ENCODE measurements around the gene ENTPD3.

Gene ENTPD3

GRCh38 chr3:40381904-40382616 lies 4.9 kb upstream of the ENTPD3 start:
- no peak overlapping the region for H3K4me3 ChIP-seq
- TF ChIP-seq, protein P1, sequence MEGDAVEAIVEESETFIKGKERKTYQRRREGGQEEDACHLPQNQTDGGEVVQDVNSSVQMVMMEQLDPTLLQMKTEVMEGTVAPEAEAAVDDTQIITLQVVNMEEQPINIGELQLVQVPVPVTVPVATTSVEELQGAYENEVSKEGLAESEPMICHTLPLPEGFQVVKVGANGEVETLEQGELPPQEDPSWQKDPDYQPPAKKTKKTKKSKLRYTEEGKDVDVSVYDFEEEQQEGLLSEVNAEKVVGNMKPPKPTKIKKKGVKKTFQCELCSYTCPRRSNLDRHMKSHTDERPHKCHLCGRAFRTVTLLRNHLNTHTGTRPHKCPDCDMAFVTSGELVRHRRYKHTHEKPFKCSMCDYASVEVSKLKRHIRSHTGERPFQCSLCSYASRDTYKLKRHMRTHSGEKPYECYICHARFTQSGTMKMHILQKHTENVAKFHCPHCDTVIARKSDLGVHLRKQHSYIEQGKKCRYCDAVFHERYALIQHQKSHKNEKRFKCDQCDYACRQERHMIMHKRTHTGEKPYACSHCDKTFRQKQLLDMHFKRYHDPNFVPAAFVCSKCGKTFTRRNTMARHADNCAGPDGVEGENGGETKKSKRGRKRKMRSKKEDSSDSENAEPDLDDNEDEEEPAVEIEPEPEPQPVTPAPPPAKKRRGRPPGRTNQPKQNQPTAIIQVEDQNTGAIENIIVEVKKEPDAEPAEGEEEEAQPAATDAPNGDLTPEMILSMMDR (IDR thresholded peaks at IDR 0.05) = no peak
- no peak overlapping the region for H3K27ac ChIP-seq
- no peak for DNase-seq (ENCODE audit: low spot score)

- no peak for DNase-seq (ENCODE audit: low spot score)
- H3K27ac ChIP-seq = no peak overlapping the region
- no peak overlapping the region for H3K4me3 ChIP-seq
- TF ChIP-seq, protein P1 (IDR thresholded peaks at IDR 0.05) = no peak
Observed at GRCh38 chr3:40382617-40382979, 4.4 kb upstream of the ENTPD3 start.

DNA sequence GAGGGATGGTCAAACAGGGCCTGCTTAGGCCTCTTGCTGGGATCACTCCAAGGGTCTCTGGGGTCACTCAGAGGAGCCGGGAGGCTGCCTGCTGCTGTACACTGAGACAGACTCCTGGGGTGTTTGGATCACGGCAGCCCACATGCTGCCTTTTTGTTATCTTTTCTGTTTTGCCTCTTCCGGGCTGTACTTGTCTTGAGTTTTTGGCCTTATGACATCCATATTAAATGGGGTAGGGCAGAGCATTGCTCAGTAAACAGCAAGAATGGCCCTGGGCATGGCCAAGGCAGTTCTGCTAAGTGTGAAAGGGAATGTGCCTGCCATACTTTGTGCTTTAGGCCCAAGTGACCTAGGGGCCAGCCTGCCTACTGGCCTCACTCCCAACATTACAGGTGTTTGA lies 771 bp upstream of the ENTPD3 start:
- no peak overlapping the region for H3K4me3 ChIP-seq
- TF ChIP-seq, protein P1 (IDR thresholded peaks at IDR 0.05) = no peak
- H3K27ac ChIP-seq = no peak overlapping the region
- DNase-seq (ENCODE audit: low spot score) = no peak

DNA sequence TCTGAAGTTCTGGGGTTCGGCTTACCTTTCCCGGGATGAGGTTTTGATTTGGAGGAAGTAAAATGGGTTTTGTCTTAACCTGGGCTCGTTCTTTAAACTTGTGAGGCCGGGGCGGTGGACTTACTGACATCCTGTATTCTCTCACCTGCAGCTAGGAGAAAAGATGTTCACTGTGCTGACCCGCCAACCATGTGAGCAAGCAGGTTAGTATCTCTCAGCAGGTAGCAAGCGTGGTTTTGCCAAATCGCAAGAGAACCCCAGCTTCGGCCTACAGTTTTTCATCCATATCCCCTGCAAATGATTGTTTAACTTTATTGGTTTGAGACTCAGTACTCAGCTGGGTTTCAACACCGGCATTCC lies 891 bp downstream of the ENTPD3 start:
- no peak overlapping the region for H3K27ac ChIP-seq
- TF ChIP-seq, protein P1 (IDR thresholded peaks at IDR 0.05) = no peak
- no peak for DNase-seq (ENCODE audit: low spot score)
- H3K4me3 ChIP-seq = no peak overlapping the region

DNA sequence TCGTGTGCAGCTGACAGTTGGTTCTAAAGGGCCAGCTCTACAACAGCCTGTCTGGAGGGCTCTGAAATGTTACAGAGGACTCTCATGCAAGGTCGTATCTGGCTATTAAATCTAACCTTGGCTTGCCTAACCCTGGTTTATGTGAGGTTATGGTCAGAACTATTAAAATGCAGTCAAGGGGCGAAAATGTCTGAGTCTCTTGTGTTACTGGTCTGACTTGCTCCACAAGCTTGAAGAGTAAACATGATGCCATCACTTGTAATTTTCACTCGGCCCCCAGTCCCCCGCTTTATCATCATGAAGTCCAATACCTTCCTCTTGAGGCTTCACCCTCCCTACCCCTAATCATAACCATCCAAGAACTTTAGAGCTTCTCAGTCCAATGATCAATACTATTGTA lies 9.4 kb downstream of the ENTPD3 start:
- no peak overlapping the region for H3K4me3 ChIP-seq
- no peak overlapping the region for H3K27ac ChIP-seq
- no peak for DNase-seq (ENCODE audit: low spot score)
- TF ChIP-seq, protein P1 (IDR thresholded peaks at IDR 0.05) = no peak

DNA sequence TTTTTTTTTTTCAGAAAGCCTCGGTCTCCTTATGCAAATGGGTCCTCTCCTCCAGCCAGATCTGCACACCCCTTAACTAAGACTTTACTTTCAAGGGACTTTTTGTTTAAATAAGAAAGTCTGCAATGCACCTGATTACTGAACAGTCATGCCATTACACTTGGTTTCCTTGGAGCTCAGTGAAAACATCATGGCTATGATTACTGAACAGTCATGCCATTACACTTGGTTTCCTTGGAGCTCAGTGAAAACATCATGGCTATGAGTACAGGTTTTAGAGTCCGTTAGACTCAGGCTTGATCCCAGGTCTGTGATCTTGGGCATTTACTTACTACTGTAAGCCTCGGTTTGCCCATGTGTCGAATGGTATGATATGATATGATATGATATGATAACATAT lies 10.1 kb downstream of the ENTPD3 start:
- H3K4me3 ChIP-seq = no peak overlapping the region
- H3K27ac ChIP-seq = no peak overlapping the region
- DNase-seq (ENCODE audit: low spot score) = no peak
- TF ChIP-seq, protein P1 (IDR thresholded peaks at IDR 0.05) = no peak

GRCh38 chr3:40397912-40398311 lies 10.9 kb downstream of the ENTPD3 start:
- no peak for DNase-seq (ENCODE audit: low spot score)
- Histone ChIP-seq H3K4me3 (no peak overlapping the region), H3K27ac (no peak overlapping the region)
- TF ChIP-seq, protein P1 (IDR thresholded peaks at IDR 0.05) = no peak

Measured in coronary artery (tissue), 2 donors.